Muscle layer of duodenum (tissue), 2 donors: Measurements from ENCODE around the gene GOT1.
A peak's percentile ranks its signal among the peaks of the same experiment; 100 is the strongest.

Source experiments
- H3K27ac ChIP-seq: one replicate; pipeline ENCODE4 v1.7.0; 2013; ENCODE audit warnings: mild to moderate bottlenecking, low read length
- H3K27me3 ChIP-seq: one replicate; pipeline ENCODE4 v1.7.0; 2013; ENCODE audit warnings: low read depth, mild to moderate bottlenecking, control low read depth, low read length
- H3K36me3 ChIP-seq, 2 donors: one replicate each; pipeline ENCODE4 v1.7.0; 2013; ENCODE audit warnings: low read length in 2 of 2, control low read depth in 1 of 2, mild to moderate bottlenecking in 1 of 2; ENCODE audit not compliant: insufficient read depth in 2 of 2, control insufficient read depth in 1 of 2
- H3K4me1 ChIP-seq, 2 donors: one replicate each; pipeline ENCODE4 v1.7.0; 2013; ENCODE audit warnings: low read length in 2 of 2, mild to moderate bottlenecking in 2 of 2, control low read depth in 1 of 2, moderate library complexity in 1 of 2; ENCODE audit not compliant: insufficient read depth in 2 of 2, control insufficient read depth in 1 of 2
- H3K4me3 ChIP-seq, 2 donors: one replicate each; pipeline ENCODE4 v1.7.0; 2013; ENCODE audit warnings: low read length in 2 of 2, low read depth in 1 of 2, mild to moderate bottlenecking in 1 of 2
- H3K9me3 ChIP-seq, 2 donors: one replicate each; pipeline ENCODE4 v1.7.0; 2013; ENCODE audit warnings: low read length in 2 of 2, control low read depth in 1 of 2, mild to moderate bottlenecking in 1 of 2; ENCODE audit not compliant: control insufficient read depth in 1 of 2
- donor health status: healthy.

GOT1 gene

GRCh38 chr10:99430451-99431189, at the start of gene GOT1:
Gene GOT1 (minus strand): TSS chr10:99430624. CDS start chr10:99430565, 59 bp downstream.
- H3K4me1 ChIP-seq, result peaks cover 0 to 54% of the 10 kb centered on the region in 2 donors
- no peaks in the 10 kb centered on the region for H3K9me3 ChIP-seq
- H3K36me3 ChIP-seq, result peaks cover 0 to 6% of the 10 kb centered on the region in 2 donors
- peak within 1 kb of the TSS; percentile 95 for H3K27ac ChIP-seq
- H3K4me3 ChIP-seq, result peak within 1 kb of the TSS; percentile 93 to 95
- H3K27me3 ChIP-seq, result no peaks in the 10 kb centered on the region

- Histone ChIP-seq H3K27me3 (no peaks in the 10 kb centered on the region), H3K4me3 (no peak overlapping the region), H3K9me3 (no peaks in the 10 kb centered on the region), H3K4me1 (no peaks in the 10 kb centered on the region), H3K36me3 (no peaks in the 10 kb centered on the region), H3K27ac (no peak overlapping the region)
Observed at GRCh38 chr10:99470327-99470726, 39.9 kb upstream of the GOT1 start.

GRCh38 chr10:99467236-99467999, 37.0 kb upstream of the GOT1 start:
- H3K27me3 ChIP-seq, result no peaks in the 10 kb centered on the region

GRCh38 chr10:99466632-99467223, 36.3 kb upstream of the GOT1 start:
- Histone ChIP-seq H3K4me3 (no peak overlapping the region), H3K4me1 (no peaks in the 10 kb centered on the region), H3K27me3 (no peaks in the 10 kb centered on the region), H3K9me3 (no peaks in the 10 kb centered on the region), H3K36me3 (no peaks in the 10 kb centered on the region), H3K27ac (peak overlapping the region; percentile 71)

More at GRCh38 chr10:99467236-99467999, 37.0 kb upstream of the GOT1 start:
- Histone ChIP-seq H3K27ac (peak overlapping the region; percentile 71), H3K9me3 (no peaks in the 10 kb centered on the region), H3K36me3 (no peaks in the 10 kb centered on the region), H3K4me1 (no peaks in the 10 kb centered on the region), H3K4me3 (no peak overlapping the region)

- Histone ChIP-seq H3K27me3 (no peaks in the 10 kb centered on the region), H3K4me3 (no peak overlapping the region), H3K4me1 (no peaks in the 10 kb centered on the region), H3K36me3 (no peaks in the 10 kb centered on the region), H3K9me3 (no peaks in the 10 kb centered on the region), H3K27ac (no peak overlapping the region)
Observed at GRCh38 chr10:99461230-99461629, 30.8 kb upstream of the GOT1 start.

GRCh38 chr10:99460070-99460469, 29.6 kb upstream of the GOT1 start:
- no peaks in the 10 kb centered on the region for H3K9me3 ChIP-seq
- no peak overlapping the region for H3K27ac ChIP-seq
- H3K27me3 ChIP-seq, result no peaks in the 10 kb centered on the region
- H3K4me1 ChIP-seq, result no peaks in the 10 kb centered on the region
- H3K36me3 ChIP-seq, result no peaks in the 10 kb centered on the region
- H3K4me3 ChIP-seq, result no peak overlapping the region

GRCh38 chr10:99459217-99459616, 28.8 kb upstream of the GOT1 start:
- H3K27ac ChIP-seq, result no peak overlapping the region
- no peaks in the 10 kb centered on the region for H3K27me3 ChIP-seq
- H3K9me3 ChIP-seq, result no peaks in the 10 kb centered on the region
- no peak overlapping the region for H3K4me3 ChIP-seq
- H3K4me1 ChIP-seq, result no peaks in the 10 kb centered on the region
- no peaks in the 10 kb centered on the region for H3K36me3 ChIP-seq

- Histone ChIP-seq H3K9me3 (no peaks in the 10 kb centered on the region), H3K36me3 (no peaks in the 10 kb centered on the region), H3K4me1 (no peaks in the 10 kb centered on the region), H3K27me3 (no peaks in the 10 kb centered on the region), H3K4me3 (no peak overlapping the region), H3K27ac (no peak overlapping the region)
Observed at GRCh38 chr10:99457813-99458212, 27.4 kb upstream of the GOT1 start.

GRCh38 chr10:99456931-99457288, 26.5 kb upstream of the GOT1 start:
- Histone ChIP-seq H3K27ac (no peak overlapping the region), H3K4me3 (no peak overlapping the region), H3K9me3 (no peaks in the 10 kb centered on the region), H3K4me1 (no peaks in the 10 kb centered on the region), H3K36me3 (no peaks in the 10 kb centered on the region), H3K27me3 (no peaks in the 10 kb centered on the region)

GRCh38 chr10:99456207-99456930, 25.9 kb upstream of the GOT1 start:
- H3K27ac ChIP-seq, result no peak overlapping the region
- H3K9me3 ChIP-seq, result no peaks in the 10 kb centered on the region
- no peaks in the 10 kb centered on the region for H3K27me3 ChIP-seq
- no peak overlapping the region for H3K4me3 ChIP-seq
- H3K4me1 ChIP-seq, result no peaks in the 10 kb centered on the region
- no peaks in the 10 kb centered on the region for H3K36me3 ChIP-seq

GRCh38 chr10:99451981-99452380, 21.6 kb upstream of the GOT1 start:
- H3K36me3 ChIP-seq, result no peaks in the 10 kb centered on the region

More at GRCh38 chr10:99451981-99452380, 21.6 kb upstream of the GOT1 start:
- no peaks in the 10 kb centered on the region for H3K27me3 ChIP-seq
- H3K4me1 ChIP-seq, result peaks cover 0 to 3% of the 10 kb centered on the region in 2 donors
- no peak overlapping the region for H3K27ac ChIP-seq
- no peaks in the 10 kb centered on the region for H3K9me3 ChIP-seq
- no peak overlapping the region for H3K4me3 ChIP-seq
